Measurements from ENCODE around the gene RPS8.
"Not testable (repeated sequence)": the region's sequence is repeated elsewhere in the genome, so short reads cannot be mapped to it uniquely, and the experiment has no call there.

RPS8 gene

DNA sequence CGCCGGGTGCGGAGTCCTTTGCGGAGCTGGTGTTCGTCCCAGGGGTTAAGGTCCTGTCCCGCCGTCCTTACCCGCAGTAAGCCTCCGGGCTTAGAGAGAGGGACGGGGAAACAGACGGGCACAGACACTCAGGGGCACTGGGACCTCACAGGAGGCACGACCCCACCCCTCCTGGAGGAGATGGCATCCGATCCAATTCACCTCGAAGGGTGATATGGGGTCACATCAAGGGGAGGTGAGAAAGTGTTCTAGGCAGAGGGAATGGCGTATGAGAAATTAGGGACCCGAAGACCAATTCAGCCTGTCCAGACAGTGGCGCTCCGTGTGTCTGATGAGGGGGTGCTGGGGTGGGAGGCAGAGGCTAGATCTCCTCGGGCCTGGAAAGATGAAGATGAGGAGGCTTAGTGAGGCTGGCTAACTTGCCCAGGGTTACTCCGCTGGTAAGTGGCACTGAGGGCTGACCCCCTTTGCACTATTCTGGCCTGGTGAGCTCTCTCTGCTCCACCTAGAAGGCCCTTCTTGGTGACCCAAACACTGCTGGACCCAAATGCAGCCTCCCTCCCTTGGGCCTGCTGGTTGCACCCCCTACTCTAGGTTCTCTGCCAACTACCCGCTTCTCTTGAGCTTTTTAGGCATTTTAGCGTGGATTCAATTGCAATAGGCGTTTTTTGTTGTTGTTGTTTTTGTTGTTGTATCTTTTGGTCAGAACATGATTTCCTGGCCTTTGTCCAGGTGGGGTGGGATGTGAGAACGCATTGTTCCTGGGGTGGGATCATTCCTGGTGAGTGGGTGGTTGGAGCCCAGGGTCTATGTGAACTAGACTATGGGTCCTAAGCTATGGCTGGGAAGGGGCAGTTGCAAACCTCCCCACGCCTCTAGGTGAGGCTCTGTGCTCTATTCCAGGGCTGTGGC is 45.2 kb downstream of the RPS8 start:
- no peak for DNase-seq

DNA sequence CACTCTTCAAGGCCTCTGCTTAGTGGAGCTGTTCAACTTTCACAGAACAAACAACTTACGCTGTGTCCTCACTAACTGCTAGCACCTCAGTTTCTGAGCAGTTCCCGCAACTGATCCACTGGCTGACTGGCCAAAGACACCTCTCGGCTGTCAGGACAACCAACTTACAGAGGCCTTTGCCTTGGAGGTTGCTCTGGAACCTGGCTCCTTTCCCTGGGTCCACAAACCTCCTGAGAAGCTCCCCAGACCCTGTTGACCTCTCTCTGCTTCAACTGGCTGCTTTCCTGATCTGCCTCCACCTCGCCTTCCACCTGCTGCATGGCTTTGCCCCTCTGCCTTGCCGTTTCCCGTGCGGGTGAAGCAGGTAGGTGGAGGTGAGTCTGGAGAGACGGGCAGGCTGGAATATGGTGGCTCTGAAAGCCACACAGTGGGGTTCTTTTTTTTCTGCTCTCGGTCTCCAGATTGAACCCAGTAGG is 45.9 kb downstream of the RPS8 start:
- DNase-seq: no peak

DNA sequence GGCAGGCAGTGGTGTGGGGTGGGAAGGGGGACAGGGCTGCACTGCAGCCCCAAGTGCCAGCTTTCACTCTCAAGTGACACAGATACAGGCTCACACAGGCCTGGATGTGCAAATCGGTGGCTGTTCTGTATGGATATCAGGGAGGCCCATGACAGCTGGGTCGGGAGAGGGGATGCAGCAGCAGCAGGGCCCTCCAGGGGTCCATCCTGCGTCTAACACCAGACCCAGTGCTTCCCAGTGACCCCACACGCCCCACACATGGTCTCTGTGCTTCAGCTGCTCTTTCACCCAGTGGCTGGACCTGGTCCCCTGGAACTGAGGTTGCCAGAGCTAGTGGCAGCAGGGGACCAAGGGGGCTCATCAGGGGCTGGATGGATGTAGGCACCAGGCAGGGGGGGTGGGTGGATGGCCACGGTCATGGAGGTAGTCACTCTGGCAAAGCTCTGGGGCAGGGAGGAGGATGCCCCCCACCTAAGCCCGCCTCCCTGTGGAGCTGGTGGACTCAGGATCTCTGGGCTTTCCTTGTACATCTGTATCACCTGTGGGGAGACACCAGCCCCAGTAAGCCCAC is 46.9 kb downstream of the RPS8 start:
- DNase-seq: no peak

DNA sequence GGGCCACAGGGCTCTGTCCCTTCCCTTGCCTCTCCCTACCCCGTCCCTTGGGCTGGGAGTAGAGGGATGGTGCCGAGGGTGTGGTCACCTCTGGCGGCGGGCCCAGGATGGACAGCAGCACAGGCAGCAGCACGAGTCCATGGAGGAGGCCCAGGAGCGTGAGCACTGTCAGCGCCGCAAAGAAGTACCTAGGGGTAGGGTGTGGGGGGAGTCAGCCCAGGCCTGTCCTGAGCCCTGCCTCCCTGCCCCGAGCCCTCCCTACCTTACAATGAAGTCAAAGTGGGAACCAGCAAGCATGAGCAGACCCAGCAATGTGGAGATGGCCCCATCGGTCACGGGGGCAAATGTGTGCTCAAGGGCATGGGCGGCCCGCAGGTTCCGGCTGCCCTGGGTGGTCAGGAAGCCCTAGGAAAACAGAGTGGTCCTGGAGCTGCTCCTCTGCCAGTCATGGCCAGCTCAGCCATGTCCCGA is 47.7 kb downstream of the RPS8 start:
- no peak for DNase-seq

DNA sequence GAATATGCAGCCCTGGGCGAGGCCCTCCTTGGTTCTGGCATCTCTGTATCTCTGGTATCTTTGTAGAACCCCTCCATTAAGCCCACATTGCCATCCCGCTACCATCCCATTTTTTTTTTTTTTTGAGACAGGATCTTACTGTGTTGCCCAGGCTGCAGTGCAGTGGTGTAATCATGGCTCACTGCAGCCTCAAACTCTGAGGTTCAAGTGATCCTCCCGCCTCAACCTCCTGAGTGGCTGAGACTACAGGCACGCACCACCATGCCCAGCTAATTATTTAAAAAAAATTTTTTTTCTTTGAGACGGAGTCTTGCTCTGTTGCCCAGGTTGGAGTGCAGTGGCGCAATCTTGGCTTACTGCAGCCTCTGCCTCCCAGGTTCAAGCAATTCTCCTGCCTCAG is 49.1 kb downstream of the RPS8 start:
- DNase-seq: not testable (repeated sequence)

DNA sequence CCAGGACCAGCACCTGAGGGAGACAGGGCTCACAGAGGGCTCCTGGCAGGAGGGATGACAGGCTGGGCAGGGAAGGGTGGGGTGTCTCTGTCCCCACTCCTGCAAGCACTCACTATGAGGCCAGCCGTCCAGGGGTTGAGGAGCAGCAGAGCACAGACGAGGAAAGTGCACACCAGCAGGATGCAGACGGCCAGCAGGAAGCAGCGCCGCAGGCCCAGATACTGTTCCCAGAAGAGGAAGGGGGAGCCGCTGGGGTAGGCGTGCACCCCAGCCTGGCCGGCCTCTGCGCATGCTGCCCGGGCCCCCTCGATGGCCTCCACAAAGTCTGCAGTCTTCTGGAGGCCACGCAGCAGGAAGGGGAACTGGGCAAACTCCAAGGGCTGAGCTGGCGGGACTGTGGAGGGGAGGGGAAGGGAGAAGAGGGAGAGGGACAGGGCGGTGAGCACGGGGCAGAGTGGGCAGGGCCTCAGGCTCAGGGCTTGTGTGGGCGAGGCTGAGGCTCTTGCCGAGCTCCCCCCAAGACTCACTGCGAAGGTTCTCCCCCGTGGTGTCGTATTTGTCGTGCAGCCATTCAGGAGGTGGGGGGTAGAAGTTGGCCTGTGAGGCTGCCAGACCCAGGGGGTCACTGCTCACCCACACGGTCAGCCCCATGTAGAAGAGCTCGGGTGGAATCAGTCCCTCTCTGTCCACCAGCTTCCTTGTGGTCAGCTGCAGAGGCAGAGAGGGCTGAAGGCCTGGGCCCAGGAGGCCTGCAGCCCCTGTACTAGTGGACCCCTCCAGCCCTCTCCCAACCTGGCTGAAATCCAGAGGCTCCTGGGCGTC is 51.2 kb downstream of the RPS8 start:
- DNase-seq: no peak

DNA sequence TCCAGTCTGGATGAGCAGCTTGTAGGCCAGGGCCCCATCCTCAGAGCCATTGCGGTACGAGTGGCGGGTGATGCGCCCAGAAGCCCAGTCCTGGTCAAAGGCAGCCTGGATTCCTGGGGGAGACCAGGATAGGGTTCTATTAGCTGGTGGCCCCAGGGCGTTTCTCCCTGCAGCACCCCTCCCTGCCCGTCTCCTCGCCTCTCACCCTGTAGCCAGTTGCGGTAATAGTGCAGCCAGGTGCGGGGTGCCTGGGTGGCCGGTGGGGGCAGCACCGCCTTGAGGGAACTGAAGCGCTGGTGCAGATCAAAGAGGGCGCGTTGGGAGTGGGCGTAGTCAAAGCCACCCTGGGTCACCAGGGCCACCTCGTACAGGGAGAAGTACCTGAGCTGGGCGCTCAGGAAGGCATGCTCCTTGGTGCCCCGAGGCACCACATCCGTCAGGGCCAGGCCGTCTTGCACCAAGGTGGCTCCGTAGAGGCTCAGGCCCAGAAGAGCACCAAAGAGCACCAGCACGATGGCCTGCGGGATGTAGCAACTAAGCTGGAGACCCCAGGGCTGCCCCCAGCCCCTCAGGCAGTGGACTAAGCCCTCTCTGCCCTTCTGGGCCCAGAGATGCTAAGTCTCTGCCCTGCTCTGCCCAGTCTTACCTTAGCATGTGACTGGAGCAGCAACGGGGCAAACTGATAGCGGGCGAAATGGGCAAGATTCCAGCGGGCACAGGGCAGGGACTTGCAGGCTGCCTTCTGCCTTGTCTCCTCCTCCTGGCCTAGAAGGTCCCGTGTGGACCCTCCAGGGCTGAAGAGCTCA is 52.1 kb downstream of the RPS8 start:
- DNase-seq: no peak

DNA sequence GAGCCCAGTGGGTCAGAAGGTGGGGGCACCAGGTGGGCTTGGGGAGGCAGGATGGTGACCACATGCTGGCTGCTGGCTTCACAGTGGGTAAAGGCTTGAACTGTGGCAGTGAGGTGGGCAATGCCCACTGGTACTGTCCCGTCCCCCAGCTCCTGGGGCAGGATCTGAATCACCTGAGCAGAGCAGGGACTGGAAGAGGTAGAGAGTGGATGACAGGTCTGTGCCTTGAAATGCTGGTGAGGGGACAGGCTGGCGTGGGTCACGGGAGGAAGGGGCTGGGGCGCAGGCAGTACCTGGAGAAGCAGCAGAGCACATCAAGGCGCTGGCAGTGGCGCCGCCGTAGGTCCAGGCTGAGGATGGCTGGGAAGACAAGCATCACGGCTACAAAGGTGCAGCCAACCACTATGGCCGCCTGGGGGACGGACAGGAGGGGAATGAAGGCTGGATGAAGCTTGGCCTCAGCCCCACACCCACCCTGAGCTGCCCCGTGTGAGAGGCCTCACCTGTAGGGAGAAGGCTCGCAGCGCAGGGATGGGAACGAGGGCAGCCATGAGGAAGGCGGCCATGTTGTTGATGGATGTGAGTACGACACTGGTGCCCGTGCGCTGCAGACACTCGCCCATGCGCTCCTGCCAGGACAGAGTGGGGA is 52.8 kb downstream of the RPS8 start:
- no peak for DNase-seq
